ENCODE results near the gene PTGDS.

DNA sequence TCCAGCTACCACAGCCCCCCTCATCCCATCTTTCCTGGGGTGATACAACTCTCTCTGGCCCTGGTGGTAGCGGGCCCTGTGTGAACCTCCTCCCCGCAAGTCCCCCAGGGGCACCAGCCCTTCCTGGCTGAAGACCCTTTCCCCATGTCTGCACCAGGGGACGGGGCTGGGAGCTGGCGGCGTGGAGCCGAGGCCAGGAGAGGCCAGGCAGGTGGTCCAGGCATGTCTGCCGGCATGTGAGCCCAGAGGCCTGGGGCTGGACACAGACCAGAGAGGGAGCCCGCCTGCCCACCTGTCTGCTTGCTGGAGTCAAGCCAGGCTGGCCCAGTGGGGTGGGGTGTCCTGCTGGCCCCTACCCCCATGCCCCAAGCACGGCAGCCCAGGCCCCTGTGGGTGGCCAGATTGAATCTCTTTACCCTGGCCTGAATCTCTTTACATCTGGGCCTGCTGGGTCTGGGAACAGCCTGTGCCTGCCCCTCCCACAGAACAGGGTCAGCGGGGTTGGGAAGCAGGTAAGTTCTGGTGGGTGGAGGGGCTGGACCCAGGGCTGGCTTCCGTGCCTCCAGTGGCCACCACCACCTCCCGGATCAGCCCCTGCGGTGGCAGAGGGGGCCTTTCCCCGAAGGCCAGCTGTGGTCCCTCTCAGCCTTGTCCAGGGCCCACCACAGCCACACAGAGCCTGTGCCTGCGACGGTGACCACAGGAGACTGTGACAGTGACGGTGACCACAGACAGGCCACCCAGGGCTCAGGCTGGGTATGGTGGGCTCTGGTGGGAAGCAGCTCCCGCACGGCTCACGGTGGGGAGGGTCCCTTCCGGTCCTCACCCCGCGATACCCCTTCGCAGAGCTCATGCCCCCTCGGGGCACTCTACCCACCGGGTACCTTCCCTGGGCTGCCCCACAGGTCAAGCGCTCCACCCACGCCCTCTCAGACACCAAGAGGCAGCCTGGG, 18.1 kb upstream of the PTGDS start:
- no peak for TF ChIP-seq EZH2phosphoT487 (IDR thresholded peaks at IDR 0.05; ENCODE audit: insufficient read depth, low read depth)
- no peak for TF ChIP-seq EZH2 (IDR thresholded peaks at IDR 0.05; ENCODE audit: insufficient read depth, poor library complexity, severe bottlenecking)
